NB4 (cell line): ENCODE measurements around the gene TRIM37.

Source experiments
- CTCF ChIP-seq: IDR thresholded peaks from one replicate; pipeline ENCODE4 v1.5.1; 2012; ENCODE audit warnings: low read depth, low read length
- POLR2A ChIP-seq: IDR thresholded peaks from 2 replicates; pipeline ENCODE4 v1.6.1; 2011; ENCODE audit warnings: mild to moderate bottlenecking; ENCODE audit not compliant: insufficient read length; ENCODE audit errors: extremely low read depth
- TF ChIP-seq, protein P1 (sequence below): IDR thresholded peaks from 2 replicates; pipeline ENCODE4 v1.6.1; 2011; ENCODE audit warnings: low read depth, low read length

- TF ChIP-seq CTCF (no peak), POLR2A (no peak)
- TF ChIP-seq, protein P1, sequence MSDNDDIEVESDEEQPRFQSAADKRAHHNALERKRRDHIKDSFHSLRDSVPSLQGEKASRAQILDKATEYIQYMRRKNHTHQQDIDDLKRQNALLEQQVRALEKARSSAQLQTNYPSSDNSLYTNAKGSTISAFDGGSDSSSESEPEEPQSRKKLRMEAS: no peak
Measured at GRCh38 chr17:59046192-59046591, 60.5 kb downstream of the TRIM37 start.
